HUES6 (cell line): Measurements from ENCODE around the gene ASAP2.

Experiments
- H3K27ac ChIP-seq: 2 replicates; pipeline ENCODE4 v1.7.0; 2013; ENCODE audit warnings: low read depth, mild to moderate bottlenecking, low read length, inconsistent platforms
- H3K27me3 ChIP-seq: 2 replicates; pipeline ENCODE4 v1.6.1; 2013; ENCODE audit warnings: low read length; ENCODE audit not compliant: control insufficient read depth, insufficient read depth
- H3K36me3 ChIP-seq: 2 replicates; pipeline ENCODE4 v1.6.1; 2013; ENCODE audit warnings: low read length; ENCODE audit not compliant: control insufficient read depth, insufficient read depth
- H3K4me1 ChIP-seq: 2 replicates; pipeline ENCODE4 v1.6.1; 2013; ENCODE audit warnings: low read length; ENCODE audit not compliant: control insufficient read depth, insufficient read depth
- H3K4me3 ChIP-seq: 2 replicates; pipeline ENCODE4 v1.5.1; 2013; ENCODE audit warnings: low read depth, low read length
- H3K9ac ChIP-seq: one replicate; pipeline ENCODE4 v1.6.1; 2013; ENCODE audit warnings: mild to moderate bottlenecking, low read length
- H3K9me3 ChIP-seq: 2 replicates; pipeline ENCODE4 v1.6.1; 2013; ENCODE audit warnings: low read depth, low read length; ENCODE audit not compliant: control insufficient read depth, insufficient read depth

The ASAP2 gene

DNA sequence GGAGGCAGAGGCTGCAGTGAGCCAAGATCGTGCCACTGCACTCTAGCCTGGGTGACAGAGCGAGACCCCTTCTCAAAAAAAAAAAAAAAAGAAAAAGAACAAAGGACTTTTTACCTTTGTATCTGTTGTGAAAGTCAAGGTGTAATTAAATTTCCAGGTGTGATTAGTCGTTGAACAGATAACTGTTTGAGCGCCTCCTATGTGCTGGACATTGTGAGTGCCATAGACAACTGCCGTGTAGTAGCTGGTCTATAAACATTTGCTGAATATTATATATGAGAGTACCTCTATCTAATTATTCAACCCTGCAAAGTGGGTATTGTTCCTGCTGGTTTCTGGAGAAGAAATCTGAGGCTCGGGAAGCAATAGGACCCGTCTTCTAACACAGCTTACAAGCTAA is 71.8 kb downstream of the ASAP2 start:
- H3K4me3 ChIP-seq = no peak overlapping the region
- no peaks in the 10 kb centered on the region for H3K36me3 ChIP-seq
- H3K27ac ChIP-seq = no peak overlapping the region
- no peaks in the 10 kb centered on the region for H3K9me3 ChIP-seq
- no peak overlapping the region for H3K9ac ChIP-seq
- H3K4me1 ChIP-seq = peaks cover 4% of the 10 kb centered on the region; the same call in 1 of the 2 replicates
- H3K27me3 ChIP-seq = no peaks in the 10 kb centered on the region

DNA sequence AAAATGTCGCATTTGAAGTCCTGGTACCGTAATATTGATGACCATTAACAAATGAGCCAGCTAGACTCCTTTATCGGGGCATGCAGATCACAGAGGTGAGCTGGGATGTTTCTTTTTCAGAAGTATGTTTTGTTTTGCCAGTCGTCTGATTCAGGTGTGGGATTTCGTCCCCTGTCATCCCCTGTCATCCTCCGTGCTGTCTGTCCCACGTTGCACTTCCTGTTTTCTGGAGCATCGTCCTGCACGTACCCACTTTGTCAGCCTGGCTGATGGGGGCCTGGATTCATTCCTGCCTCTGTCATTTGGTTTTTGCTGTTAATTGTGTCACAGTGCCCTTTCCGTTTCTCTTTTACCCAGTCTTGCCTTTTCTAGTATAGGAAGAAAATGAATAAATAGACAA is 72.8 kb downstream of the ASAP2 start:
- Histone ChIP-seq H3K27ac (no peak overlapping the region), H3K36me3 (no peaks in the 10 kb centered on the region), H3K4me3 (no peak overlapping the region), H3K27me3 (no peaks in the 10 kb centered on the region), H3K4me1 (peaks cover 4% of the 10 kb centered on the region; the same call in 1 of the 2 replicates), H3K9ac (no peak overlapping the region), H3K9me3 (no peaks in the 10 kb centered on the region)

DNA sequence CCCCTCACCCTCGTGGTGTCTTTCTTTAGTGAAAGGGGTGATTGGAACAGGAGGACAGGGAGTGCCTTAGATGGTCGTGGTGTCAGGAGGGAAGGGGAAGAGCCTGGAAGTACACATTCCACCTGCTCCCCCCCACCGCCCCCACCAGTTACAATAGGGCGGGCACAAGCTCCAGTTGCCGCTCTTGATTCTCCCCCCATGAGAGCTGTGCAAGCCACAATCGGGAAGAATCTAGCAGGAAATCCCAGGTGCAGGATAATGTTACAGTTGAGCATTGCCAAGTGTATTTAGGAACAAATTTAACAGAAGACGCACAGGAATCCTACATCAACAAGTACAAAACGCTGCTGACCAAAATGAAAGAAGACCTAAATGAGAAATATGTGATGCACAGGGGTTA is 73.6 kb downstream of the ASAP2 start:
- H3K4me1 ChIP-seq = peaks cover 4% of the 10 kb centered on the region; the same call in 1 of the 2 replicates
- H3K27me3 ChIP-seq = no peaks in the 10 kb centered on the region
- H3K27ac ChIP-seq = no peak overlapping the region

DNA sequence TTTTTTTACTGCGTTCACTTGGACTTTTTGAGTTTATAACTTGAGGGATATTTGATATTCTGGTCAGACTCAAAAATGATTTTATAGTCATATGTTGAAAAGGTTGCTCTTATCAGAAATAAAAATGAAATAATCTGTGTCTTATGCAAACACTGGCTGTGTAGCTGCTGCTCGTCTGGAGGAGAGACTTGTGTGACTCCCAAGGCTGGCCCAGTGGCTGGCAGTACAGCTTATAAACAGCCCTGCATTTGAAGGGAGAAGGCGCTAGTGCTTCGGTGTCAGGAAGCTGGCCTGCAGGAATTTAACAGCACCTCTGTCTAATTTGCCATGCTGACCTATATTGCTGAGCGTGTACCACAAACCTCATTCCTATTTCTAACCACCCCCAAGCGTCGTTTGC is 74.5 kb downstream of the ASAP2 start:
- Histone ChIP-seq H3K9me3 (no peaks in the 10 kb centered on the region), H3K27ac (no peak overlapping the region), H3K9ac (no peak overlapping the region), H3K36me3 (no peaks in the 10 kb centered on the region), H3K4me1 (peaks cover 4% of the 10 kb centered on the region; the same call in 1 of the 2 replicates), H3K4me3 (no peak overlapping the region), H3K27me3 (no peaks in the 10 kb centered on the region)

More for the DNA sequence above, 73.6 kb downstream of the ASAP2 start:
- H3K36me3 ChIP-seq = no peaks in the 10 kb centered on the region
- H3K9ac ChIP-seq = no peak overlapping the region
- no peaks in the 10 kb centered on the region for H3K9me3 ChIP-seq
- H3K4me3 ChIP-seq = no peak overlapping the region

DNA sequence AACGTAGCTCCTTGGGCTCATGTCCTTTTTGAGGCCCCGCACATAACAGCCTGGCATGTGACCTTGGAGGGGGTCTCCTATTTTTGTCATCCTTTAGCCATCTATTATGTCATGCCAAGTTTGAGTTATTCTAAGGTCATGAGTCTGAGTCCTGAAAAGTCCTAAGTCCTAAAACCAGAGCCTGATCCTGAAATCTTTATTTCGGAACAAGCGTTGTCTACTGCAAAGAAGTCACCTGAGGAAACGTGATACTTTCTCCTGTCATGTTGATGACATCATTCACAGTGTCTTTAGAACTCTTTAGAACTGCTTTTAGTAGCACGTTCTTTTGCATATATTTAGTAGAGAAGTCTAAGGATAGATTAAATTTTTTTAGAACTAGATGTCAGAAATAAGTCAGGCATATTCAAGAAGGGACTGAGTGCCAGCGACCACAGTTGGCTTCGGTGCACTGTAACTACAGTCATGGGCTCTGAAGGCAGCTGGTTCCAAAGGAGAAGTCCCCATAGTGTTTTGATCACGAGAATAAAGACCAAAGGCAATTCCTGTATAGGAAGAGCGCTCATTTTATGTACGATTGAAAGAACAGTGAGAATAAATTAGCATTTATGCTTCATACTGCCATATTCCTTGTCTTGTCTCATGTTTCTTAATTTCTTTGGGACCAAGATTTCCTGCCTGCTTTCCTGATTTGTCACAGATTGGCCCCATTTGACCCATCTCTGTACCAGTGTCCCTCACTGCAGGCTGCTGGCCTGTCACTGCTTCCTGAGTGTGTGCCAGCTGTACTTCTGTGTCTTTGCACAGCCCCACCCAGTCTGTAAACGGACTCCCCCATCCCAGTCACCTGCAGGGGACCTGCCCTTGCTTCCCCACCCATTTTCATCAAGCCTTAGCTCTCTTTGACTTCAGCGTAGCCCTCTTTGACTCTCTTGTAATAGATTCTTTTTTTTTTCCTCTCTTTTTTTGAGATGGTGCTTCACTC is 75.8 kb downstream of the ASAP2 start:
- H3K27ac ChIP-seq = no peak overlapping the region

DNA sequence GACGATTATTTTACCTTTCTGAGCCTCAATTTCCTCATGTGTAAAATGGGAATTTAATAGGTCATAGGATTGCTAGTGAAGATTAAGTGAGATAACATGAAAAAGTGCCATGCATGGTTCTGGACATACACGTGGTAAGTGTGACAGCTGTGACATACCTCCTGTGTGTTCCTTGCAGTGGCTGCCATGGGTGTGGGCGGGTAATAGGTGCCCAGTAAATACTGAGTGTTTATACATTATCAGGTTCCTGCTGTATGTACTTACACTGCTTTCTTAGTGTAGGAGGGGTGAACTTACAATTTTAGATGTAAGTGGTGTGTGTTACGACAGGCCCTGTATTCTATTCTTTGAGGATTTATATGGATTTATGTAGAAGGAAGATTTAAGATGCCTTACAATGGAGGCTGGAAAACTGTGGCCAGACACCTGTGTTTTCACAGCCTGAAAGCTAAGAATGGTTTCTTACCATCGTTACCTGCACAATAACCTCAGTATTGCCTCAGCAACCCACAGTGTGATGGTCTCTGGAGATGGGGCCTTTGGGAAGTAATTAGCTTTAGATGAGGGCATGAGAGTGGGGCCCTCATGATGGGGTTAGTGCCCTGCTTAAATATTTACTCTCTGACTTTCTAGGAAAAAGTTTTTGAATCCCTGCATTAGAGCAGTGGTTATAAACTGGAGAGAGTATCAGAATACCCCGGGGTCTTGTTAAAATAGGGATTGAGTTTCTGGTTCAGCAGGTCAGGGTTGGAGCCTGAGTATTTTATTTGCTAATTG is 78.1 kb downstream of the ASAP2 start:
- no peak overlapping the region for H3K9ac ChIP-seq
- no peaks in the 10 kb centered on the region for H3K27me3 ChIP-seq
- H3K27ac ChIP-seq = no peak overlapping the region
- no peaks in the 10 kb centered on the region for H3K9me3 ChIP-seq
- peaks cover 25% of the 10 kb centered on the region for H3K4me1 ChIP-seq
- no peak overlapping the region for H3K4me3 ChIP-seq
- H3K36me3 ChIP-seq = no peaks in the 10 kb centered on the region

More for the DNA sequence above, 75.8 kb downstream of the ASAP2 start:
- Histone ChIP-seq H3K36me3 (no peaks in the 10 kb centered on the region), H3K4me3 (no peak overlapping the region), H3K9ac (no peak overlapping the region), H3K4me1 (peaks cover 7% of the 10 kb centered on the region; the same call in 1 of the 2 replicates), H3K27me3 (no peaks in the 10 kb centered on the region), H3K9me3 (no peaks in the 10 kb centered on the region)

DNA sequence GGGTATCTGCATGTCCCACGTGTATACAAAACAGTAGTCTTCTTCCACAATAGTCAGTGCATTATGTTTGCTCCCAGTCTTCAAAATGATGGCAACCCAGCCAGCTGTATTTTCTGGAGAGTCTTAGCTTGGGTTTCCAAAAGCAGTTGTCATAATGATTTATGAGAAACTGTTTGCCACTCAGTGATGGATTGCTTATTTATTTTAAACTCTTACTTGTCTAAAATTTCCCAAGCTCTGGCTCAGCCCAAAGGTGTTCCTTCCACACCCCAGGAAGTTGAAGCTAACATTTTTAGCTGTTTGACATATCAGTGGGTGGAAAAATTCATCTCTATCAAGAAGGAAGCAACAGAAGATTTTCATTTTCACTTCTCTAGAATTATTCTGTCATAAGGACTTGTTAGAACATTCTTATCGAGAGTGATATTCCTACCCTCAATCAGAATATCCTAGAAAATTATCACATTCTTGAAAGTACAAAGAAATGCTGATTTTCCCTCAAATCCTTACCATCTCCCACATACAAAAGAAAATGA is 78.8 kb downstream of the ASAP2 start:
- Histone ChIP-seq H3K36me3 (no peaks in the 10 kb centered on the region), H3K27ac (no peak overlapping the region), H3K27me3 (no peaks in the 10 kb centered on the region), H3K9ac (no peak overlapping the region), H3K9me3 (no peaks in the 10 kb centered on the region), H3K4me1 (peaks cover 25% of the 10 kb centered on the region), H3K4me3 (no peak overlapping the region)

DNA sequence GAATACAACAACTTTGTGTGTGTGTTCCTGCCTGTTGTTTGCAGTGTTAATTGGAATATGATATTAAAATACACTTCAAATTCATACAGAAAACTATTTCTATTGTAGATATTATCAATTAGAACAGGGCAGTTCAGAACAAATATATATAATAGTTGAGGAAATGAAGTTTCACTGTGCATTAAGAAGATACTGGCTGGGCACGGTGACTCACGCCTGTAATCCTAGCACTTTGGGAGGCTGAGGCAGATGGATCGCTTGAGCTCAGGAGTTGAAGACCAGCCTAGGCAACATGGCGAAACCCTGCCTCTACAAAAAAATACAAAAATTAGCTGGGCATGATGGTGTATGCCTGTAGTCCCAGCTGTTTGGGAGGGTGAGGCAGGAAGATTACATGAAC is 79.3 kb downstream of the ASAP2 start:
- no peaks in the 10 kb centered on the region for H3K9me3 ChIP-seq
- peaks cover 25% of the 10 kb centered on the region for H3K4me1 ChIP-seq
- no peak overlapping the region for H3K27ac ChIP-seq
- no peaks in the 10 kb centered on the region for H3K36me3 ChIP-seq
- no peak overlapping the region for H3K4me3 ChIP-seq
- no peaks in the 10 kb centered on the region for H3K27me3 ChIP-seq
- no peak overlapping the region for H3K9ac ChIP-seq

DNA sequence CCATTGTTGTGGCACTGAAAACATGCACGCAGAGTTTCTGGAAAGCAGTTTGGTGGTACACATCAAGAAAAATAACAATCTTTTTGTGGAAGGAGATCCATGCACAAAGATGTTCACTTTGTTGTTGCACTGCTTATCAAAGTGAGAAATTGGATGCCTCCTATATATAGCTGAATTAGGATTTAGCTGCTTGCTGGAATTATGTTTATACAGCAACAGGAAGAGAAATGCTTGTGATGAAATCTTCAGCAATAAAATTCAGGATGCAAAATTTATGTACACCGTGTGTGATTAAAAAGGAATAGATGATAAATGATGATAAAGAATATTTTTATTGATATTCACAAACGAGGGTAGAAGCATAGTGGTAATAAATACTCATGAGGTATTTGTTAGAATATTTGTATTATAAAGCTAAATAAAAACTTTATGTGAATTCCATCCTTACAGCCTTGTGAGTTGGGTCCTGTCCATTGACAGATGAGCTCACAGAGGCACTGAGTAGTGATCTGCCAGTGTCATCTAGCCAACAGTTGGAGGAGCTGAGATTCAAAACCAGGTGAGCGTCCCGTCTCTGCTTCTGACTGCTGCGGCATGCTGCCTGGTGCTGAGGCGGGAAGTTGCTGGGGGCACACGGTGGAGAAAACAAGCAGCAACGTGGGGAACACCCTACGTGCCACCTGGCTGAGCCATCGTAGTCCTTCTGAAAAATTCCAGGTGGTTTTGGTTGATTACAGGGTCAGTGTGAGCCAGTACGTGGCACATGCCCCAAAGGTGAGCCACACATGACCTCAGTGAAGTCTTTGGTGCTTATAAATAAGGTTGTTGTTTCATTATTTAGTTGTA is 80.2 kb downstream of the ASAP2 start:
- Histone ChIP-seq H3K4me3 (no peak overlapping the region), H3K27me3 (no peaks in the 10 kb centered on the region), H3K36me3 (no peaks in the 10 kb centered on the region), H3K4me1 (peaks cover 25% of the 10 kb centered on the region), H3K9ac (no peak overlapping the region), H3K9me3 (no peaks in the 10 kb centered on the region), H3K27ac (no peak overlapping the region)

DNA sequence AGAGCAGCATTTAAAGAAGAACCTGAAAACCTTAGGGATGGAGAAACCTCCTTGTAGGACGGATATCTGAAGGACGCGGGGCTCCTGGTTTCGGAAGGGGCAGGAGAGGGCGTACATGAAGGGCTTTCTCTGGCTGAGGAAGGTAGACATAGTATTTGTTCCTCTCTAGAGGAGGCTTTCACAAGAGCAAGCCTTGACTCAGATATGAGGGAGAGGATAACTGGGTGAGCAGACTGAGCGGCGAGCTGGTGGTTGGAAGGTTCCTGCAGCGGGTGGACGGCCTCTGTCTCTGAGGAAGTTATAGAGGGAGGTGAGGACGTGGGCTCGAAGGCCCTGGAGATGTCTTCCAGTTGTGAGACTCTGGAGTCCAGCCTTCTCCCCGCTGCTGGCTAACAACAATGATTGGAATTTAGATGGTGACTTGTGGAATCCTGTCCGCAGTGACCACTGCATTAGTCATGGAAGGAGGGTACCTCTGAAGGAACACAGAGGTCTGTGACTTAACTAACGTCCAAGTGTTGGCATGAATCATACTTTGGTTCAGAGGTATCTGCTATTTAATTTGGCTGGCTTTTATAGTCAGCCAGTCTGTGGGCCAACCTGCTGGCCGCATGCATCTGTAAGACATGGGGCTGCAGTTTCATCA is 80.9 kb downstream of the ASAP2 start:
- peaks cover 20% of the 10 kb centered on the region for H3K4me1 ChIP-seq
- no peaks in the 10 kb centered on the region for H3K9me3 ChIP-seq
- no peak overlapping the region for H3K27ac ChIP-seq
- H3K36me3 ChIP-seq = no peaks in the 10 kb centered on the region
- H3K9ac ChIP-seq = no peak overlapping the region
- no peak overlapping the region for H3K4me3 ChIP-seq
- no peaks in the 10 kb centered on the region for H3K27me3 ChIP-seq
